SJSA1 (cell line): ENCODE measurements around the gene METTL1. TPM values are rescaled to one million over a fixed set of nuclear protein-coding genes. Genes with fewer than 3 reads are reported as not detected.

ENCODE experiments used
- DNase-seq, 2 experiments: peaks; one replicate each; pipeline ENCODE4 v3.0.0-alpha.2; 2015 to 2020; ENCODE audit warnings: low spot score in 2 of 2, low read depth in 1 of 2
- H3K27ac ChIP-seq: fragments of 250-450 bp; sonication (Bioruptor Pico); 2 replicates; pipeline ENCODE4 v1.5.1; 2020; ENCODE audit warnings: mild to moderate bottlenecking, moderate library complexity
- H3K27me3 ChIP-seq: fragments of 250-450 bp; sonication (Bioruptor Pico); replicated peaks from 2 replicates; pipeline ENCODE4 v1.5.1; 2020; ENCODE audit warnings: mild to moderate bottlenecking, moderate library complexity
- H3K36me3 ChIP-seq: fragments of 250-450 bp; sonication (Bioruptor Pico); 2 replicates; pipeline ENCODE4 v1.5.1; 2020; ENCODE audit warnings: mild to moderate bottlenecking
- H3K4me1 ChIP-seq: fragments of 250-450 bp; sonication (Bioruptor Pico); replicated peaks from 2 replicates; pipeline ENCODE4 v1.6.1; 2021; ENCODE audit warnings: mild to moderate bottlenecking
- H3K4me3 ChIP-seq: fragments of 250-450 bp; sonication (Bioruptor Pico); 2 replicates; pipeline ENCODE4 v1.5.1; 2020; ENCODE audit warnings: mild to moderate bottlenecking
- H3K9me3 ChIP-seq: fragments of 250-450 bp; sonication (Bioruptor Pico); replicated peaks from 2 replicates; pipeline ENCODE4 v1.5.1; 2020; ENCODE audit warnings: mild to moderate bottlenecking
- total RNA-seq: library from RNA; depleted of rRNA; stranded (reverse); fragments of >200 nt; shearing (Covaris generic); gene quantifications from 2 replicates; pipeline ENCODE4 v1.2.3, GENCODE V29; 2014

Gene METTL1
- total RNA-seq, 1 experiment from 2014 or later, result 173 TPM

GRCh38 chr12:57760347-57760982 is 11.4 kb downstream of the METTL1 start:
- Histone ChIP-seq H3K27ac (no peak overlapping the region), H3K9me3 (peaks cover 12% of the 10 kb centered on the region), H3K4me3 (no peak overlapping the region), H3K4me1 (peaks cover 20% of the 10 kb centered on the region), H3K27me3 (peaks cover 43% of the 10 kb centered on the region), H3K36me3 (peaks cover 24% of the 10 kb centered on the region)
- DNase-seq, result peak in 1 of 2 experiments; percentile 80

GRCh38 chr12:57759360-57759980 is 12.4 kb downstream of the METTL1 start:
- no peak for DNase-seq
- Histone ChIP-seq H3K9me3 (peaks cover 2% of the 10 kb centered on the region; the same call in 1 of the 2 replicates), H3K4me3 (no peak overlapping the region)

GRCh38 chr12:57758552-57759359 is 13.1 kb downstream of the METTL1 start:
- peaks cover 15% of the 10 kb centered on the region for H3K36me3 ChIP-seq
- no peak overlapping the region for H3K27ac ChIP-seq
- no peaks in the 10 kb centered on the region for H3K9me3 ChIP-seq
- peaks cover 36% of the 10 kb centered on the region for H3K27me3 ChIP-seq
- no peak overlapping the region for H3K4me3 ChIP-seq
- H3K4me1 ChIP-seq, result peaks cover 17% of the 10 kb centered on the region
- peak in 1 of 2 experiments; percentile 73 for DNase-seq

More at GRCh38 chr12:57759360-57759980, 12.4 kb downstream of the METTL1 start:
- Histone ChIP-seq H3K27ac (no peak overlapping the region), H3K36me3 (peaks cover 15% of the 10 kb centered on the region), H3K4me1 (peaks cover 13% of the 10 kb centered on the region), H3K27me3 (peaks cover 36% of the 10 kb centered on the region)

- Histone ChIP-seq H3K27ac (no peak overlapping the region), H3K36me3 (peaks cover 15% of the 10 kb centered on the region), H3K9me3 (no peaks in the 10 kb centered on the region), H3K4me3 (no peak overlapping the region), H3K4me1 (peaks cover 27% of the 10 kb centered on the region), H3K27me3 (peaks cover 32% of the 10 kb centered on the region)
- DNase-seq, result no peak
Measured at GRCh38 chr12:57757771-57758170, 14.1 kb downstream of the METTL1 start.

GRCh38 chr12:57756406-57757341 is 15.2 kb downstream of the METTL1 start:
- H3K4me3 ChIP-seq, result no peak overlapping the region
- H3K36me3 ChIP-seq, result peaks cover 19% of the 10 kb centered on the region
- peaks cover 29% of the 10 kb centered on the region for H3K27me3 ChIP-seq
- H3K4me1 ChIP-seq, result peaks cover 30% of the 10 kb centered on the region
- H3K9me3 ChIP-seq, result no peaks in the 10 kb centered on the region
- no peak overlapping the region for H3K27ac ChIP-seq
- DNase-seq, result peak; percentile 90 to 99

GRCh38 chr12:57755454-57756372 is 16.2 kb downstream of the METTL1 start:
- no peak overlapping the region for H3K27ac ChIP-seq
- H3K27me3 ChIP-seq, result peaks cover 29% of the 10 kb centered on the region
- no peaks in the 10 kb centered on the region for H3K9me3 ChIP-seq
- H3K4me3 ChIP-seq, result peak overlapping the region; percentile 41
- peaks cover 28% of the 10 kb centered on the region for H3K36me3 ChIP-seq
- peaks cover 38% of the 10 kb centered on the region for H3K4me1 ChIP-seq
- peak; percentile 85 to 96 for DNase-seq

- Histone ChIP-seq H3K4me3 (peak overlapping the region; percentile 41), H3K4me1 (peaks cover 41% of the 10 kb centered on the region), H3K27me3 (peaks cover 29% of the 10 kb centered on the region), H3K36me3 (peaks cover 34% of the 10 kb centered on the region), H3K27ac (no peak overlapping the region), H3K9me3 (no peaks in the 10 kb centered on the region)
- DNase-seq, result peak in 1 of 2 experiments; percentile 97
Measured at GRCh38 chr12:57755194-57755453, 16.8 kb downstream of the METTL1 start.

- Histone ChIP-seq H3K36me3 (peaks cover 37% of the 10 kb centered on the region), H3K9me3 (no peaks in the 10 kb centered on the region), H3K4me1 (peaks cover 41% of the 10 kb centered on the region), H3K4me3 (peak within 1 kb of the TSS; percentile 41), H3K27ac (no peak within 1 kb of the TSS), H3K27me3 (peaks cover 28% of the 10 kb centered on the region)
- DNase-seq, result peak; percentile 91 to 99
Measured at GRCh38 chr12:57754411-57755193, 17.3 kb downstream of the METTL1 start, which contains the start of gene MARCHF9. TSS of gene MARCHF9 (plus strand) at chr12:57755103. CDS start at chr12:57755529, 426 bp downstream.

GRCh38 chr12:57753756-57754337 is 18.1 kb downstream of the METTL1 start:
- Histone ChIP-seq H3K27me3 (peaks cover 26% of the 10 kb centered on the region), H3K36me3 (peaks cover 41% of the 10 kb centered on the region), H3K9me3 (no peaks in the 10 kb centered on the region), H3K27ac (no peak overlapping the region), H3K4me3 (no peak overlapping the region), H3K4me1 (peaks cover 41% of the 10 kb centered on the region)
- DNase-seq, result no peak

- H3K27ac ChIP-seq, result peak overlapping the region; percentile 27
- H3K4me1 ChIP-seq, result peaks cover 41% of the 10 kb centered on the region
- H3K36me3 ChIP-seq, result peaks cover 42% of the 10 kb centered on the region
- peak overlapping the region; percentile 59 for H3K4me3 ChIP-seq
- no peak for DNase-seq
- peaks cover 26% of the 10 kb centered on the region for H3K27me3 ChIP-seq
- H3K9me3 ChIP-seq, result no peaks in the 10 kb centered on the region
Measured at GRCh38 chr12:57752668-57753000, 19.3 kb downstream of the METTL1 start.

- peaks cover 48% of the 10 kb centered on the region for H3K36me3 ChIP-seq
- peak within 1 kb of the TSS; percentile 90 for H3K27ac ChIP-seq
- no peaks in the 10 kb centered on the region for H3K9me3 ChIP-seq
- H3K27me3 ChIP-seq, result peaks cover 26% of the 10 kb centered on the region
- H3K4me1 ChIP-seq, result peaks cover 41% of the 10 kb centered on the region
- DNase-seq, result peak; percentile 100
- H3K4me3 ChIP-seq, result peak within 1 kb of the TSS; percentile 59
Measured at GRCh38 chr12:57751788-57752667, 19.9 kb downstream of the METTL1 start, which contains the start of gene CDK4. TSS of gene CDK4 (minus strand) at chr12:57752310. CDS start at chr12:57751717, 593 bp downstream.
